K562 (cell line): Measurements from ENCODE around the gene SCAPER. TPM values are rescaled to one million over a fixed set of nuclear protein-coding genes. Genes with fewer than 3 reads are reported as not detected.

ENCODE experiments used
- ATAC-seq: fragments of 200-7000 bp; cut with Tn5 transposase; 3 replicates; pipeline ENCODE4 v1.9.1; 2020; ENCODE audit warnings: moderate library complexity
- BruUV-seq: library from RNA; stranded (reverse); fragments of 400-500 nt; replicated peaks from 2 replicates; lab custom pipeline; 2021; lab: Mats Ljungman, UMichigan
- CTCF ChIA-PET: fragments of 300-600 bp; formaldehyde crosslinking; extraction: SDS; loops from one replicate; lab custom pipeline; 2021; ENCODE audit warnings: low intra/inter-chr PET ratio; lab: Yijun Ruan, JAX
- POLR2A ChIA-PET: fragments of 300-600, 350-650 bp; sonication (Branson Sonifier 250); formaldehyde crosslinking; extraction: SDS; loops from one replicate; lab custom pipeline; 2021; ENCODE audit warnings: antibody characterized with exemption, inconsistent platforms; lab: Yijun Ruan, JAX
- DNase-seq, 4 experiments: peaks; one replicate each; pipeline versions ENCODE4 v3.0.0 to v3.0.0-alpha.2; 2011 to 2018; ENCODE audit warnings: low spot score in 3 of 4, mixed read lengths in 3 of 4; ENCODE audit errors: extremely low read depth in 1 of 4
- FAIRE-seq: peaks from 2 replicates; lab custom pipeline; 2011; peaks lifted over from hg19 to GRCh38; lab: Jason Lieb, UNC
- H2AFZ ChIP-seq: 2 replicates; pipeline ENCODE4 v1.6.0; 2011; ENCODE audit warnings: low read depth, low read length, control low read depth, inconsistent platforms
- H3K27ac ChIP-seq: fragments of 200-600 bp; 3 replicates; pipeline ENCODE4 v1.8.0; 2011; ENCODE audit warnings: low read depth, mild to moderate bottlenecking, control low read depth, inconsistent platforms, low read length, moderate library complexity, mixed read lengths; ENCODE audit errors: extremely low read depth
- H3K27me3 ChIP-seq, 2 experiments: fragments of 300-600 bp in 1 of 2; 2 replicates in 1 of 2; 3 replicates in 1 of 2; pipeline versions ENCODE4 v1.6.0 to v1.8.0; 2011; ENCODE audit warnings: inconsistent platforms in 2 of 2, low read length in 2 of 2, mild to moderate bottlenecking in 1 of 2, mixed read lengths in 1 of 2, moderate library complexity in 1 of 2; ENCODE audit not compliant: control insufficient read depth in 2 of 2, insufficient read depth in 2 of 2
- H3K36me3 ChIP-seq: fragments of 300-600 bp; 3 replicates; pipeline ENCODE4 v1.8.0; 2011; ENCODE audit warnings: mild to moderate bottlenecking, low read length, inconsistent platforms; ENCODE audit not compliant: control insufficient read depth, insufficient read depth
- H3K4me1 ChIP-seq, 2 experiments: fragments of 200-600 bp in 1 of 2; replicated peaks in 1 of 2; 2 replicates in 1 of 2; 3 replicates in 1 of 2; pipeline versions ENCODE4 v1.5.1 to v1.8.0; 2011; ENCODE audit warnings: inconsistent platforms in 2 of 2, low read length in 2 of 2, mild to moderate bottlenecking in 1 of 2, mixed read lengths in 1 of 2, moderate library complexity in 1 of 2; ENCODE audit not compliant: control insufficient read depth in 2 of 2, insufficient read depth in 2 of 2
- H3K4me2 ChIP-seq: 2 replicates; pipeline ENCODE4 v1.6.1; 2011; ENCODE audit warnings: low read length, control low read depth, inconsistent platforms, mixed read lengths; ENCODE audit not compliant: insufficient read depth
- H3K4me3 ChIP-seq: fragments of 200-600 bp; sonication (generic), shearing (Covaris generic); 2 replicates; pipeline ENCODE4 v1.5.1; 2016; ENCODE audit warnings: control low read depth, inconsistent platforms
- H3K79me2 ChIP-seq: fragments of 200-600 bp; 3 replicates; pipeline ENCODE4 v1.8.0; 2011; ENCODE audit warnings: low read length, inconsistent platforms; ENCODE audit not compliant: control insufficient read depth, insufficient read depth
- H3K9ac ChIP-seq, 2 experiments: 2 replicates each; pipeline versions ENCODE4 v1.6.0 to v1.6.1; 2011; ENCODE audit warnings: low read depth in 2 of 2, low read length in 2 of 2, control low read depth in 1 of 2, inconsistent platforms in 1 of 2, mild to moderate bottlenecking in 1 of 2, mixed read lengths in 1 of 2; ENCODE audit not compliant: insufficient read depth in 1 of 2
- H3K9me1 ChIP-seq: one replicate; pipeline ENCODE4 v1.6.0; 2011; ENCODE audit warnings: inconsistent platforms, mild to moderate bottlenecking, low read length, moderate library complexity; ENCODE audit not compliant: control insufficient read depth, insufficient read depth
- H3K9me3 ChIP-seq: replicated peaks from 2 replicates; pipeline ENCODE4 v1.5.1; 2011; ENCODE audit warnings: low read depth, low read length, inconsistent platforms; ENCODE audit not compliant: control insufficient read depth, insufficient read depth
- H4K20me1 ChIP-seq: replicated peaks from 2 replicates; pipeline ENCODE4 v1.6.1; 2011; ENCODE audit warnings: low read length, inconsistent platforms, mixed read lengths; ENCODE audit not compliant: control insufficient read depth, insufficient read depth
- ATF3 ChIP-seq, 2 experiments: fragments of 450-650 bp in 1 of 2; sonication (generic) in 1 of 2; formaldehyde crosslinking in 1 of 2; IDR thresholded peaks in 1 of 2; conservative IDR thresholded peaks in 1 of 2; 2 replicates each; pipeline versions ENCODE4 v1.6.1 to v1.8.1; 2016 to 2023; ENCODE audit warnings: mild to moderate bottlenecking in 2 of 2, moderate library complexity in 2 of 2, inconsistent platforms in 1 of 2, missing genetic modification reagents in 1 of 2
- BCOR ChIP-seq: fragments of 450-650 bp; IDR thresholded peaks from 2 replicates; pipeline ENCODE4 v1.6.1; 2016
- BMI1 ChIP-seq: fragments of 150-350 bp; IDR thresholded peaks from 2 replicates; pipeline ENCODE4 v1.6.1; 2014; ENCODE audit warnings: low read length
- GABPB2 ChIP-seq: fragments of 250-450 bp; sonication (Bioruptor Pico); conservative IDR thresholded peaks from 2 replicates; pipeline ENCODE4 v1.5.1; 2021; ENCODE audit warnings: mild to moderate bottlenecking
- SRF ChIP-seq, 2 experiments: fragments of 250-450, 450-650 bp in 1 of 2; sonication (Bioruptor Pico) in 1 of 2; sonication (generic) in 1 of 2; formaldehyde crosslinking; IDR thresholded peaks; 2 replicates each; pipeline versions ENCODE4 v1.5.0 to v1.5.1; 2020 to 2022; ENCODE audit warnings: mild to moderate bottlenecking in 1 of 2, missing genetic modification reagents in 1 of 2
- VEZF1 ChIP-seq: fragments of 200-800 bp; sonication (Bioruptor generic); IDR thresholded peaks from 2 replicates; pipeline ENCODE4 v1.6.1; 2017; ENCODE audit warnings: missing genetic modification characterization, missing compliant biosample characterization
- ZHX1 ChIP-seq: fragments of 150-350 bp; conservative IDR thresholded peaks from 2 replicates; pipeline ENCODE4 v1.6.1; 2014; ENCODE audit warnings: low read length
- ZNF830 ChIP-seq: fragments of 250-450 bp; sonication (Bioruptor Pico); IDR thresholded peaks from 2 replicates; pipeline ENCODE4 v1.5.0; 2021; ENCODE audit warnings: mild to moderate bottlenecking
- WGBS: fragments of 100-300 bp; shearing (Covaris generic); methylation state at CpG from one replicate; pipeline ENCODE4 v1.1.6; 2016; ENCODE audit warnings: low coverage, mixed read lengths; ENCODE audit not compliant: insufficient coverage; ENCODE audit errors: missing lambda C conversion rate; 5-methylcytosine and 5-hydroxymethylcytosine counted together
- in situ Hi-C: fragments of 300-500 bp; cut with MboI; formaldehyde crosslinking; loops from 4 replicates; pipeline ENCODE4 v1.15.0; 2018; ENCODE audit warnings: inconsistent platforms, mixed read lengths
- intact Hi-C: fragments of 100-400 bp; cut with micrococcal nuclease; formaldehyde crosslinking; loops from 2 replicates; pipeline ENCODE4 v1.14.2; 2022
- polyA plus RNA-seq, 8 experiments: library from polyadenylated mRNA; depleted of rRNA in 4 of 8; stranded (reverse) in 5 of 8; unstranded in 3 of 8; fragments of >200 nt; fragmentation: Nextera tagmentation in 2 of 8; fragmentation: Illumina TruSeq in 1 of 8; extraction: Ambion mirVana in 2 of 8; extraction: Trizol in 1 of 8; gene quantifications; 2 replicates each; pipeline versions ENCODE4 v1.2.1 to v1.2.3, GENCODE V29; 2011 to 2014; ENCODE audit warnings: inconsistent platforms in 1 of 8, missing spikeins in 1 of 8
- total RNA-seq, 7 experiments: library from RNA; depleted of rRNA in 6 of 7; stranded (reverse); fragments of >200 nt in 6 of 7; fragmentation: Illumina TruSeq in 2 of 7; extraction: Trizol in 2 of 7; gene quantifications; 2 replicates each; pipeline versions ENCODE4 v1.2.1 to v1.2.3, GENCODE V29; 2011 to 2021; ENCODE audit warnings: low replicate concordance in 1 of 7
- TF ChIP-seq, protein P1 (sequence below): fragments of 250-450 bp; sonication (Bioruptor Pico); IDR thresholded peaks from 2 replicates; pipeline ENCODE4 v1.4.0; 2020
- TF ChIP-seq, protein P2 (sequence below): sonication (generic); formaldehyde crosslinking; IDR thresholded peaks from 2 replicates; pipeline ENCODE4 v1.8.0; 2023; ENCODE audit warnings: mild to moderate bottlenecking, missing genetic modification reagents

SCAPER gene
- total and polyA plus RNA-seq, 9 of the 15 experiments (the other 6 are each of a cell fraction or from before 2014, with no cell fraction given), result 1.3 to 5.7 (median 3.2) TPM

GRCh38 chr15:76647612-76648011 lies 257.5 kb downstream of the SCAPER start:
- Histone ChIP-seq H3K4me1 (no peaks in the 10 kb centered on the region), H3K9me1 (no peaks in the 10 kb centered on the region), H3K4me3 (no peak overlapping the region), H3K9me3 (no peaks in the 10 kb centered on the region; the same call in 1 of the 2 replicates), H3K36me3 (no peaks in the 10 kb centered on the region), H3K27me3 (no peaks in the 10 kb centered on the region), H4K20me1 (no peaks in the 10 kb centered on the region), H3K9ac (no peak overlapping the region), H3K4me2 (no peak overlapping the region), H2AFZ (no peak overlapping the region), H3K27ac (no peak overlapping the region), H3K79me2 (no peaks in the 10 kb centered on the region)
- ATAC-seq, result no peak
- in situ Hi-C loops, result no loop called here
- ChIA-PET POLR2A (no interaction called here), CTCF (no interaction called here)
- FAIRE-seq, result no peak
- intact Hi-C loops, result no loop called here
- no peak for DNase-seq
- 0% methylated on average over 2 of the region's 2 CpGs for WGBS
- no TSS peak for BruUV-seq
- TF ChIP-seq SRF (CRISPR knock-in tag; IDR thresholded peaks at IDR 0.05) (no peak), GABPB2 (CRISPR knock-in tag) (no peak), ZNF830 (CRISPR knock-in tag) (no peak), BCOR (no peak), ZHX1 (no peak), VEZF1 (no peak), BMI1 (no peak), ATF3 (IDR thresholded peaks at IDR 0.05) (no peak), ATF3 (CRISPR knock-in tag; conservative IDR thresholded peaks at IDR 0.05) (no peak)
- TF ChIP-seq, protein P1, sequence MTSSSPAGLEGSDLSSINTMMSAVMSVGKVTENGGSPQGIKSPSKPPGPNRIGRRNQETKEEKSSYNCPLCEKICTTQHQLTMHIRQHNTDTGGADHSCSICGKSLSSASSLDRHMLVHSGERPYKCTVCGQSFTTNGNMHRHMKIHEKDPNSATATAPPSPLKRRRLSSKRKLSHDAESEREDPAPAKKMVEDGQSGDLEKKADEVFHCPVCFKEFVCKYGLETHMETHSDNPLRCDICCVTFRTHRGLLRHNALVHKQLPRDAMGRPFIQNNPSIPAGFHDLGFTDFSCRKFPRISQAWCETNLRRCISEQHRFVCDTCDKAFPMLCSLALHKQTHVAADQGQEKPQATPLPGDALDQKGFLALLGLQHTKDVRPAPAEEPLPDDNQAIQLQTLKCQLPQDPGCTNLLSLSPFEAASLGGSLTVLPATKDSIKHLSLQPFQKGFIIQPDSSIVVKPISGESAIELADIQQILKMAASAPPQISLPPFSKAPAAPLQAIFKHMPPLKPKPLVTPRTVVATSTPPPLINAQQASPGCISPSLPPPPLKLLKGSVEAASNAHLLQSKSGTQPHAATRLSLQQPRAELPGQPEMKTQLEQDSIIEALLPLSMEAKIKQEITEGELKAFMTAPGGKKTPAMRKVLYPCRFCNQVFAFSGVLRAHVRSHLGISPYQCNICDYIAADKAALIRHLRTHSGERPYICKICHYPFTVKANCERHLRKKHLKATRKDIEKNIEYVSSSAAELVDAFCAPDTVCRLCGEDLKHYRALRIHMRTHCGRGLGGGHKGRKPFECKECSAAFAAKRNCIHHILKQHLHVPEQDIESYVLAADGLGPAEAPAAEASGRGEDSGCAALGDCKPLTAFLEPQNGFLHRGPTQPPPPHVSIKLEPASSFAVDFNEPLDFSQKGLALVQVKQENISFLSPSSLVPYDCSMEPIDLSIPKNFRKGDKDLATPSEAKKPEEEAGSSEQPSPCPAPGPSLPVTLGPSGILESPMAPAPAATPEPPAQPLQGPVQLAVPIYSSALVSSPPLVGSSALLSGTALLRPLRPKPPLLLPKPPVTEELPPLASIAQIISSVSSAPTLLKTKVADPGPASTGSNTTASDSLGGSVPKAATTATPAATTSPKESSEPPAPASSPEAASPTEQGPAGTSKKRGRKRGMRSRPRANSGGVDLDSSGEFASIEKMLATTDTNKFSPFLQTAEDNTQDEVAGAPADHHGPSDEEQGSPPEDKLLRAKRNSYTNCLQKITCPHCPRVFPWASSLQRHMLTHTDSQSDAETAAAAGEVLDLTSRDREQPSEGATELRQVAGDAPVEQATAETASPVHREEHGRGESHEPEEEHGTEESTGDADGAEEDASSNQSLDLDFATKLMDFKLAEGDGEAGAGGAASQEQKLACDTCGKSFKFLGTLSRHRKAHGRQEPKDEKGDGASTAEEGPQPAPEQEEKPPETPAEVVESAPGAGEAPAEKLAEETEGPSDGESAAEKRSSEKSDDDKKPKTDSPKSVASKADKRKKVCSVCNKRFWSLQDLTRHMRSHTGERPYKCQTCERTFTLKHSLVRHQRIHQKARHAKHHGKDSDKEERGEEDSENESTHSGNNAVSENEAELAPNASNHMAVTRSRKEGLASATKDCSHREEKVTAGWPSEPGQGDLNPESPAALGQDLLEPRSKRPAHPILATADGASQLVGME (CRISPR knock-in tag), result no peak
- TF ChIP-seq, protein P2, sequence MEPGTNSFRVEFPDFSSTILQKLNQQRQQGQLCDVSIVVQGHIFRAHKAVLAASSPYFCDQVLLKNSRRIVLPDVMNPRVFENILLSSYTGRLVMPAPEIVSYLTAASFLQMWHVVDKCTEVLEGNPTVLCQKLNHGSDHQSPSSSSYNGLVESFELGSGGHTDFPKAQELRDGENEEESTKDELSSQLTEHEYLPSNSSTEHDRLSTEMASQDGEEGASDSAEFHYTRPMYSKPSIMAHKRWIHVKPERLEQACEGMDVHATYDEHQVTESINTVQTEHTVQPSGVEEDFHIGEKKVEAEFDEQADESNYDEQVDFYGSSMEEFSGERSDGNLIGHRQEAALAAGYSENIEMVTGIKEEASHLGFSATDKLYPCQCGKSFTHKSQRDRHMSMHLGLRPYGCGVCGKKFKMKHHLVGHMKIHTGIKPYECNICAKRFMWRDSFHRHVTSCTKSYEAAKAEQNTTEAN (CRISPR knock-in tag), result no peak
